Measurements from ENCODE around the gene NPDC1.

Gene NPDC1

DNA sequence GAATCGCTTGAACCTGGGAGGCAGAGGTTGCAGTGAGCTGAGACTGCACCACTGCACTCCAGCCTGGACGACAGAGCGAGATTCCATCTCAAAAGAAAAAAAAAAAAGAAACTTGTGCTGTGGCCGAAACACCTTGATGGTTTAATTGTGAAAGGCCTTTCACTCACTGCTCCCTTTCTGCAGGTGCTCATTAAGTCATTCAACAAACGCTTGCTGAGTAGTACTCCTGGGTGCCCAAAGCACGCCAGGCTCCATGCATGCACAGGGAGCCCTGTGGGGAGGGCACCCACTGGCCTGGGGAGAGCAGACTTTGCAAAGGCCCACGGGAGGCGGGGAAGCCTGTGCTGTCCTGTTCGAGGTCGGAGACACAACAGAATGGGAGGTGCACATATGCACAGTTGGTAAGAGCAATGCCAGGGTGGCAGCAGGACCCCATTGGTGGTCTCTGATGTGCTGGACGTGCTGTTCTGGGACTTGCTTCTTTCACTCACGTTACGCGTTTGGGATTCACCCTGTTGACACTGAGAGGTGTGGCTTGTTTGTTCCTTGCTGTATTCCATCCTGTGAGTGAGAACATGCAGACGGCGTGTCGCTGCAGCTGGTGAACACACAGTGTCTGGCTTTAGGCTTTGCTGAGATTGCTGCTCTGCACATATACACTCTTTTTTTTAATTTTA is 10.9 kb upstream of the NPDC1 start:
- no peak for DNase-seq (ENCODE audit: low read depth in 1 of 2, low spot score in 1 of 2)

DNA sequence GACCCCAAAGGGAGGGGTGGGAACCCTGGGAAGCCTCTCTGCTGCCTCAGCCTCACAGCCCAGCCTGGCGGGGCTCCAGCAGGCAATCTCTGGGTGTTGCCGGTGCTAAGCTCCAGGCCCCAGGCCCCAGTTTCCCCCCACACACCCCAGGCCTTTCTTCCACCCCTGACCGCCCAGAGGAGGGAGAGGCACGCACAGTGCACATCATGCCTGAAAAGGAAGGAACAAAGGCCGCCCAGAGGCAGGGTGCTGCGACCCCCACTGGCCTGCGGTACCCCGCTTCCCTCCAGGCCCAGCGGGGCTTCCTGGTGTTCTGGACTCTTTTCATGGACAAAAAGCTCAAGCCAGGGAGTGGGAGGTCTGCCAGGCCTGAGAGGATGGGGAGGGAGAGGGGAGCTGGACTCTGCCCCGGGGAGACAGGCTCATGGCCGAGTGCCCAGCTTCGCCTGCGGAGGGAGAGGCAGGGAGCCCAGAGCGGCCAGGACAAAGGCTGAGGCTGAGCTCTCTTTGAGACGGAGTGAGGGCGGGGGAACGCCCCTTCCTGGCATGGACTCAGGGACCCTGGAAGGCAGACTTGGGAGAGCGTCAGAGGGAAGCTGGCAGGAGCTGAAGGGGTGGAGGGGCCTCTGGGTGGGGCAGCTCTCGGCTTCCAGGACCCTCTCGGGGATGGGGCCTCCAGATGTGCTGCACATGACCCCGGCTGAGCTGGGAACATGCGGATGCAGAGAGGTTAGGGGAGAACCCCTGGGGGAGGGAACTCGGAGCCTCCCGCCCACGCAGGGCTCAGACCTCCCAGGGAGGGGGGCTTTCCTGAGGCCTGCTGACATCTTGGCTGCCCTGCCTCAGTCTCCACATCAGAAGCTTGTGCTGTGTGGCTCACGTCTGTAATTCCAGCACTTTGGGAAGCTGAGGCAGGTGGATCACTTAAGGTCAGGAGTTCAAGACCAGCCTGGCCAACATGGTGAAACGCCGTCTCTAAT is 9.7 kb upstream of the NPDC1 start:
- no peak for DNase-seq (ENCODE audit: low read depth in 1 of 2, low spot score in 1 of 2)

DNA sequence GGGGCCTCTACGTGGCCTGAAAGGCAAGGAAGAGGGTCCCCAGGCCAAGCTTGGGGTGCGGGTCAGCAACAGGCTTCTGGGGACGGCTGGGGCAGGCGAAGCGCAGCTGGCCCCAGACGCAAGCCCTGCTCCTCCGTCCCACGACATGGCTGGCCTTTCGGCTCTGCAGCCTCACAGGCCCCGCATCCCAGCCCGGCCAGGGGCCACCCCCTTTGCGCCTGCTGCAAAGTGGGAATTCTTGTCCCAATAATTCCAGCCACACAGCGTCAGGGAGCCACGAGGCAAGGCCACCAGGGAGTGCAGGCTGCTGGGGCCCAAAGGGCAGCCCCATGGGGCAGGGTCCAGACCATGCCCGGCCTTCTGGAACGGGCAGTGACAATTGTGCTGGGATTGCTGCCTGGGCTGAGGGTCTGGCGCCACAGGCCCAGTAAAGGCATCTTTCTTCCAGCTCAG is 9.0 kb upstream of the NPDC1 start:
- DNase-seq (ENCODE audit: low read depth in 1 of 2, low spot score in 1 of 2) = no peak

DNA sequence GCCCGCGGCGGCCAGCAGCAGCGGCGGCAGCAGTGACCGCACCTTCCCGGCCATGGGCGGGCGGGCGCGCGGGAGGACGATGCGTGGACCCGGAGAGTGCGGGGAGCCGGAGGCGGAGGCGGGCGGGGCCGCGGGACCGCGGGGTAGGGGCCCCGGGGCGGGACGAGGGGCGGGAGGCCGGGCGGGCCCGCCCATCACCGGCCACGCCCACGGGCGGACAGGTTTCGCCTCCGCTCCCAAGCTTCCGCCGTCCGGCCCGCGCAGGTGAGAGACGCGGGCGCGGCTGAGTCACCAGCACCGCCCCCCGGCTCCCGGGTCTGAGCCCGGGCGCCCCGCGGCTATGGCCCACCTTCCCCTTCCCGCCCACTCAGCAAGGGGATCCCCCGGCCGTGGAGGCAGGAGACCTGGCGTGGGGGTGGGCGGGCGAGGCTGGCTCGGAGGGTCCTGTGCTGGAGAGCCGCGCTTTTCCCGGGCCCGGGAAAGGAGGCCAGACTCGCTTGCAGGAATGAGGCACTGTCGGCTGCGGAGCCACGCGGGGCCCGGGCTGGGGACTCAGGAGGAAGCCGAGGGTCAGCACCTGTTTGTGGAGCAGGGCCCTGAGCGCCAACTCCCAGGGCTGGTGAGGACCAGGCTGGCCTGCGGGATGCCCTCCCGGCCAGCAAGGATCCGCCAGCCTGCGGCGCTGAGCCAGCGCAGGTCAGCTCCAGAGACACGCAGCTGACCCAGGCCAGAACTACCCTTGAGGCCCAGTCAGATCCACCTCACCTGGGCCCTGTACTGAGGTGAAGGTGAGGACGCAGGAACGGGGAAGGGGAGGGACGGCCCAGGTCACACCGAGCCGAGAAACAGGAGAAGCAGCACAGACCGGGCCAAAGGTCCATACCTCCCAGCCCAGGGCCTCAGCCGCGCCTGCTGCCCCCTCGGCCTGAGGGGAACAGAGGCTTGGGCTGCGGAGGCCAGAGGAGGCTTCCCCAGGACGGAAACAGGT is 8.3 kb upstream of the NPDC1 start, which contains the start of gene ENTPD2:
Gene ENTPD2 (minus strand): TSS at position 118 of the 988 bp plus-strand sequence. CDS start 64 bp downstream, at position 54.
- DNase-seq (ENCODE audit: low read depth in 1 of 2, low spot score in 1 of 2) = no peak

DNA sequence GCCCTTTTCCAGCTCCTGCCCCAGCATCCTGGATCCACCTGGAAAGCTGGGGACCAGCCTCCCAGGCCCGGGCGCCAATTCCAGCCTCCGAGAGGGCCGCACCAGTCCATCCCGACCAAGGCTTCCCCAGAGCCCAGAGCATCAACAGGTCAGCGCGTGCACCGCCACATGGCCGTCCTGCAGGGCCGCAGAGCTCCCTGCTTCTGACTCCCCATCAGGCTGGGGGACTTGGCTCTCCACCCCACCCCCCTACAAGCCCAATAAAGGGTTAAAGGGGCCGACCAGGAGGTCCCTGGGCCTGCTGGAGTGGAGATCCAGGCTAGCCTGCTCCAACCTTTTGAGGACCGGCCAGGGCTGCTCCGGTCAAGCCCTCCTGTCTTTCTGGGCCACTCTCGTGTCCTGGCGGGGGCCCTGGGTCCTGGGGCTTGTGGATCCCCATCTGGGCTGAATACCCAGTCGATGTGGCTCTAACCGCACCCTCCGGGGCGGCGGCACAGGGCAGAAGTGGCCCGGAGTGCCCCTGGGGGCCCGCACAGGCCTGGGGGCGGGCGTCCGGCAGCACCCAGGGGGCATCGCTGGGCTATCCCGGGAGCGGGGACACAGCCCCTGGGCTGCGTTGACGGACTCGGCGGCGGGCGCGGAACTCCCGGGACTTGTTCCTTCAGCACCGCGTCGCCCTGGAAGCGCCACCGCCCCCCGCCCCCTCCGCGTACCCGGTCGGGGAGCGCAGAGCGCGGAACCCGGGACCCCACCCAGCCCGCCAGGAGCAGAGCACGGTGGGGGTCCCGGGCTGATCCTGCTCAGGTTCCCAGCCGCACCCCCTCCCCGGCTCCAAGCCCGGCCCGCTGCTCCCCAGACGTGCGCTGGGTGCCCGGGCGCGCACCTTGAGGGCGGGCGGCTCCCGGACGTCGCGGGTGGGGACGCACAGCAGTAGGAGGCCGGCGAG is 7.3 kb upstream of the NPDC1 start:
- DNase-seq (ENCODE audit: low read depth in 1 of 2, low spot score in 1 of 2) = no peak

DNA sequence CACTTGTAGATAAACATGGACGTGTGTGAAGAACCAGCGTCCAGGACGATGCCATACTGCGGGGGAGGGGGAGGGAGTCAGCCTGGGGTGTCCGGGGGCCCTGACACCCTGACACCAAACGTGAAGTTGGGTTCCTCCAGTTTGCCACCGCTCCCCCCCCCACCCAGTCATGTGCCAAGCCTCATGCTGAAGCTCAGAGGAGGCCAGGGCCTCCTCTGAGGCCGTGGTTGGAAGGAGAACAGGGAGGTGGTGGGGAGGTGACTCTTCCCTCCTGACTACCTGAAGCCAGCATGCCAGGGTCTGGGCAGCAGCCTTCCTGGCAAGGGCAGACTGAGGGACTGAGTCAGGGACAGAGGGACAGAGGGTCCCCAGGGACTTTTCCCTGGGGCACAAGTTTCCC is 6.3 kb upstream of the NPDC1 start:
- no peak for DNase-seq (ENCODE audit: low read depth in 1 of 2, low spot score in 1 of 2)

DNA sequence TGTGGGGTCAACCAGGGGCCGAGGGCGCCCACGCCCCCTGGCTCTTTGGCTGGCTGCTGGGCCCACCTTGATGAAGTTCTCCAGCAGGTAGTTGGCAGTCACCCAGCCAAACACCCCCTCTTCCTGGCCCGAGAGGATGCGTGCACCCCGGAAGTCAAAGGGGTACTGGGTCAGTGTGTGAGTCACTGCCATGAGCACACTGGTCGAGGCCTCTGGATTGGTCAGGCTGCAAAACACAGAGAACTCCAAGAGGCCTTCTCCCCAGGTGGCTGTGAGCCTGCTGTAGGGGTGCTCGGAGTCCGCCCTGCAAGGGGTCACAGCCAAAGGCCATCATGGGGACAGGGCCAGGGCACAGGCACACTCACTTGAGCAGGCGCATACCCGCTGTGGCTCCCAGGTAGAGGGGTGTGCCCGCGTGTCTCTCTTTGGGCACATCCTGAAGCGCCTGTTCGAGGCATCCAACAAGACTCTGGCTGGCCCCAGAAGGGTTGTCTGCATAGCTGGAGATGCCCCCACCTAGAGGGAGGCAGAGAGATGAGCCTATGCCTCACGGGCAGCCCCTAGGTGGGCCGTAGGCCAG is 5.3 kb upstream of the NPDC1 start:
- DNase-seq (ENCODE audit: low read depth in 1 of 2, low spot score in 1 of 2) = no peak

DNA sequence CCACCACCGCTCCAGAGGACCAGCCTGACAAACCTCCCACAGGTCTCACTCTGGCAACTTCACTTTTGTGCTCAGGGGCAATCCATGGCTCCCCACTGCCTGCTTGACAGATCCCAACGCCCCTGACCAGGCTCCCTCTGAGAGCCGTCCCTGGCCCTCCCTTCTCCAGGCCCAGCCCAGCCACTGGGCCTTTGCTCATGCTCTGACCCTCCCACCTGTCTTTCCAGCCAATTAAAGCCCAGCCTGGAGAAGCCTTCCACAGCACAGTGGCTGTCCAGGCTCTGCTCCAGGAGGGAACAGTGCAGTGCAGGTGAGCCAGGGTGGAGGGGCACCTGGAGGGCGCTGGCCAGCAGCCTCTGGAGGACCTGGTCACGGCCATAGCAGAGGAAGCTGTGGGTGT is 4.6 kb upstream of the NPDC1 start:
- DNase-seq (ENCODE audit: low read depth in 1 of 2, low spot score in 1 of 2) = no peak

DNA sequence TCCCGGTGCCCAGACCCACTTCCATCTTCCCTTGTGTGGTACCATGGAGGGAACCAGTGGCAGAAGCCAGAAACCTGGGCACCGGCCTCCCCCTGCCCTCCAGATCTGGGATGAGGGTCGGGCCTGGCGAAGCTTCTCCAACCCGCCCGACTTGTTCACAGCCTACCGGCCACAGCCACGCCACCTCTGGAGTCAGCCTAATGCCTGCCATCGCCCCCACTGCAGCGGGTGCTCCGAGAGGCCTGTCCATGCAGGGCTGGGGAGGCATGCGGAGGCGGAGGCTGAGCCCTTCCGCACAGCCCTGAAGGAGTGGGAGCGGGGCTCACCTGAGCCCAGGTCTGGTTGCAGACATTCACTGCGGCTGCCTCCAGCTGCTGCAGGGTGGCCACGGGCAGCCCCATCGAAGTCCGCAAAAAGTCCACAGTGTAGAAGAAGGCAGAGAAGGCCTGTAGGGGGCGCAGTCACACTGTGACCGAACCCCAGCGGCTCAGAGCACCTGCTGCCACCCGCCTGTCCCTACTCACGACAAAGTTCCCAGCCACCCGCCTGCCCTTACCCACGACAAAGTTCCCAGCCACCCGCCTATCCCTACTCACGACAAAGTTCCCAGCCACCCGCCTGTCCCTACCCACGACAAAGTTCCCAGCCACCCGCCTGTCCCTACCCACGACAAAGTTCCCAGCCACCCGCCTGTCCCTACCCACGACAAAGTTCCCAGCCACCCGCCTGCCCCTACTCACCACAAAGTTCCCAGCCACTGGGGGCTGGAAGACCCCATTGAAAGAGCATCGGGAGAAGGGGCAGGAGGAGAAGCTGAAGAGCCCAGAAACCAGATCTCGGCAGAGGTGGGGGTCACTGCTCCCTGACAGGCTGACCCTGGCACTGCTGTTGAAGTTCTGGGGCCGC is 3.8 kb upstream of the NPDC1 start:
- no peak for DNase-seq (ENCODE audit: low read depth in 1 of 2, low spot score in 1 of 2)

DNA sequence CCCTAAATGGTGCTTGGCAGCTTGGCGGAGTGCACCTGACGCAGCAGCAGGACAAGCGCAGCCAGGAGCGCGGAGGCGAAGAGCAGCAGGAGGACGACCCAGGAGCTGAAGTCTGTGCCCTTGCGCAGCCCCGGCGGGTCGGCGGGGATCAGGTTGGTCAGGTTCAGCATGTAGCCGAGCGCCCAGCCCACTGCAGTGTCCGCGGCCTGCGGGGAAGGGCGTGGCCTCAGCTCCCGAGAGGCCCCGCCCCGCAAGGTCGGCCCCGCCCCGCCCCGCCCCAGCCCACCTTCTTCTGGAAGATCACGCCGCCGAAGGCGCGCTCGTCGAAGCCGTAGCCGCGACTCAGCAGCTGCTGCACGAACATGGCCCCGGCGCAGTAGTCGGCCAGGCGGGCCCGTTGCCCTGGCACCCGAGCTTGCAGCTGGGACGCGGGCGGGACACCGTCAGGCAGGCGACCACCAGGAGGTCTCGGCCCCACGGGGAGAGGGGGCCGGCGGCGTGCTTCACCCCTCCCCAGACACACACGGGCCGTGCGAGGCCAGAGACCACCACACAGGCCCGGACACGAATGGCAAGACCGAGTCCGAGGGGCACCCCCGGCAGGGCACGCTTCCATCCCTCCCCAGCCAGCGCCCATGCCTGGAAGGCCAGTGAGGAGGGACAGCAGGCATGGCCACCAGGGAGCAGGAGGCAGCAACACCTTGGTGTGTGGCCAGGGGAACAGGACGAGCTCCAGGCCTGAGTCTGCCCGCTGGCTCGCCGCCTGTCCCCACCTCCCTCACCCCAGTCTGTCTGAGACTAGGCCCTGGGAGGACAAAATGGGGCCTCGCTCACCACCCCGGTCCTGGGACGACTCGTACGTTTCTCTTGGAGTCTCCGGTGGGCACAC is 2.9 kb upstream of the NPDC1 start:
- no peak for DNase-seq (ENCODE audit: low read depth in 1 of 2, low spot score in 1 of 2)

DNA sequence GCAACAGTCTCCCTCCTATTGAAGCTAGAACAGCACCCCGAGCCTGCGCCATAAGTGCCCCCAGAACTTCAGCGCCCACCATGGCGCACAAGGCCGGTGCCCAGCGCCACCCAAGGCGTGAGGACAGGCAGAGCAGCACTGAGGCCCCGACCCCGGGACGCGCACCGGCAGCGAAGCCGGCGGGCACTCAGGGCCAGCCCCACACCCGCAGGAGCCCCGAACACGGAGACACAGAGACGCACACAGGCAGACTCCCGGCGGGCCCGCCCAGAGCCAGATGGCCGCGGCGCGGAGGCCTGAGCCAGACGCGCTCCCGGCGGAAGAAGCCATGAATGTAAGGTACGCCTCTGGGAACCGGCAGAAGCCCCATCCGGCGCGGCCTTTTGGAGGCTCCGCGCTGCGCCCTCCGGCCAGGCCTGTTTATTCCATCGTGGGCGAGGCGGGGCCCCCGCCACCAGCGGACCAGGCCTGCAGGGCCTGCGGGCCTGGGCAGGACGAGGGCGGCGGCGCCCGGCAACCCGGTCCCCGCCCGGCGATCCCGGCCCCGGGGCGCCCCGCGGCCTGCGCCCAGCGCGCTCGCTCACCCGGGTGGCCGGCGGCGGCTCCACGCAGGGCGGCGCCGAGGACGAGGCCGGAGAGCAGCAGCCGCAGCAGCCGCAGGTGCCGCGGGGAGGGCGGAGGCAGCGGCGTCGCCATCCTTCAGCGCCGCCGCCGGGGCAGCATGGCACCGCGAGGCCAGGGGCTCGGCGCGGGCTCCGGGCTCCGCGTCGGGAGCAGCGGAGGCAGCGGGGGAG is 486 bp downstream of the NPDC1 start:
- DNase-seq (ENCODE audit: low read depth in 1 of 2, low spot score in 1 of 2) = no peak

DNA sequence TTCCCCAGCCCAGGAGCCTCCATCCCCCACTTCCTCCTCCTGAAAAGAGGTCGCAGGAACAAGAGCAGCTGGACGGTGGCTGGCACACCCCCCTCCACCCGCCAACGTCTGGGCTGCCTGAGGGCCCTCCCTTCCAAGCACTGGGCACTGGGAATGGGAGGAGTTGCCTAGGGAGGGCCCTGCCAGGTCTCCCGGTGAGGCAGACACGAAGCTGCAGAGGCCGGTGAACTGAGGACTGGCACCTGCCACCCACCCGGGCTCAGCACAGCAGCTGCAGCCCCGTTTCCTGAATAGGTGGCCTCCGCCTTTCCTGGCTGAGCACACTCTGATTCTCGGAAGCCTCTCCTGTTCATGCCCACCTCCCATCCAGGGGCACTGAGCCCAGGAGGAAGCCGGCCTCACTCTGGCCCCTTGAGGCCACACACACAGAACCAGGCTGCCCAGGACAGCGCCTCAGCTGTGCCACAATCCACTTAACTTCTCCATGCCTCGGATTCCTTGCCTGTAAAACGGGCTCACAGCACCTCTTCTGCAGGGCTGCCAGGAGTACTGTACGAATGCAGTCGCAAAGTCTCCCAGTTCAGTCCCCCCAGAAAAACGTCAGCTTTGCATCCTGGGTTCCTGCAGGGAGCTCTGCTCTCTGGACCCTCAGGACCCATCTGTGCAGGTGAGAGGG is 1.3 kb downstream of the NPDC1 start:
- DNase-seq (ENCODE audit: low read depth in 1 of 2, low spot score in 1 of 2) = no peak

DNA sequence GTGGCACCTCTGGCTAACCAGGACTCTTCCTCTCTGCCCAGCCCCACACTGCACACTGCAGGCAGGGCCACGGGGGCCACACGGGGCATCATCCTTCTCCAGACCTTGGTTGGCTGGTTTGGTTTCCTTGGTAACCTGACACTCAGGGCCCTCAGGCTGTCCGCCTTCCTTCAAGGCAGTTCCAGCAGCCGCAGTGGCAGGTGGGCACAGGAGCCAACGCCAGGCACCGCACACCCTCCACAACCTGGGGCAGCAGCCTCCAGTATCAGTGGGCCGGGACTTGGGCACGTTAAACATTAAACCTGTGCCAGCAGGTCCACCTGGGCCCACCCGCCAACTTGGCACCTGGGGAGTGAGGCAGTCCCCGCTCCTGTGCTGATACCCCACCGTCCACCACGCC is 1.9 kb downstream of the NPDC1 start:
- DNase-seq (ENCODE audit: low read depth in 1 of 2, low spot score in 1 of 2) = no peak

DNA sequence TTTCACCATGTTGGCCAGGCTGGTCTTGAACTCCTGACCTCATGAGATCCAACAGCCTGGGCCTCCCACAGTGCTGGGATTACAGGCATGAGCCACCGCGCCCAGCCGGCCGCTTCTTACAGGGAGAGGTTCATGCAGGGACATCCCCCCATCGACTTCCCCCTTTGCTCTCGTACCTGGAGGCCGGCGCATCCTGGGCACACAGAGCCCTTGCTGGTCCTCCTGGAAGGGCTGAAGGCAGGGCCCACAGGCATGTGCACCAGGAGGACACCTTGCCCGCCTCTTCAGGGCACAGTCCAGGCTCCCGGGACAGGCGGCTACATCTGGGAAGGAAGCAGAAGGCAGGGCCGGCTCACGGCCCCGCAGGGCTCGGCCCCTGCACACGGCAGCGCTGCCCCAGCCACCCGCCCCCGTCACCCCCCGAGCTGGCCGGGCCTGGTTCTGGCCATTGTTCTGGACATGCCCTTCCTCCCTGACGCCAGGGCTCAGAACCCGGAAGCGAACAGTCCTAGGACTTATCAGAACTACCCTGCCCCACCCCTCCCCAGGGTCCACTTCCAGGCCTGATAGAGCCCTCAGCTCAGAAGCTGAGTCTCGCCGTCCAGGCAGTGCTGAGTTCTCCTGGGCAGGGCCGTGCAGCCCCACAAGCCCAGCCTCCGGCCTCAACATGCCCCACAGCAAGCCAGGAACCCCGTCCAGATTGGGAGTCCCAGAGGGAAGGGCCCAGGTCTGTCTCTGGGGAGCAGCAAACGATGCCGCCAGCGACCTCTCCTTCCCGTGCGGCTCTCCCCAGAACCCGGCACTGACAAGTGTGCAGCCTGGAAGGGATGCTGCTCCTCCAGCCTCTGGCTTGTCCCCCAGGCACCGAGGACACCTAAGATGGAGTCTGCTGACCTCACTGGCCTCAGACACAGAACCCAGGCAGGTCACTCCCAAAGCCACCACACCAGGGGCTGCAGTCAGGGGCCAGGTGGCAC is 2.9 kb downstream of the NPDC1 start:
- DNase-seq (ENCODE audit: low read depth in 1 of 2, low spot score in 1 of 2) = no peak

DNA sequence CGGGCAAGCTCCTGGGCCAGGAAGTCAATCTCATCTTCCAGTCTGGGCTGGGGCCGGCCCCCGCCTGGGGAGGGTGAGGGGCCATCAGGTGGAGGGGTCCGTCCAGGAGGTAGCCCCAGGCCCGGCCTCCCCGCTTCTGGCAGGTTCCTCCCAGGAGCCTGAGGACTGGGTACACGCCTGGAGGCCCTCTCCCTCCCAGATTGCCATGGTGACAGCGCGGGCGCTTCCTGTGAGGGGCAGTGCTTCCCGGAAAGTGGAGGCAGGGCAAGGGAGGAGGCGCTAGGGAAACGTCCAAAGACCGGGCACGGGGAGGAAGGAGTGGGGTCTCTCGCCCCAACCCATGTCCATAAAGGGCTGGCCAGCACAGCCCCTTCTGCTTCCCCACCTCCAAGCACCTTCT is 4.9 kb downstream of the NPDC1 start:
- no peak for DNase-seq (ENCODE audit: low read depth in 1 of 2, low spot score in 1 of 2)
